Measurements from ENCODE around the gene HORMAD2.
A peak's percentile ranks its signal among the peaks of the same experiment; 100 is the strongest.

Gene HORMAD2

GRCh38 chr22:30044369-30044768, 35.9 kb upstream of the HORMAD2 start:
- H3K4me3 ChIP-seq (ENCODE audit: low read depth in 1 of 2, low read length in 2 of 2) = no peak overlapping the region
- H3K4me1 ChIP-seq (ENCODE audit: control insufficient read depth in 1 of 2, insufficient read depth in 2 of 2, low read length in 2 of 2) = peaks cover 0 to 11% of the 10 kb centered on the region in 2 donors
- H3K27me3 ChIP-seq (ENCODE audit: low read depth, low read length) = no peaks in the 10 kb centered on the region
- no peaks in the 10 kb centered on the region for H3K36me3 ChIP-seq (ENCODE audit: control insufficient read depth in 1 of 2, insufficient read depth in 2 of 2, low read length in 2 of 2)
- H3K27ac ChIP-seq (ENCODE audit: low read length) = peak overlapping the region; percentile 62
- H3K9me3 ChIP-seq (ENCODE audit: control insufficient read depth in 1 of 2, low read length in 2 of 2) = no peaks in the 10 kb centered on the region

GRCh38 chr22:30044881-30045493, 35.3 kb upstream of the HORMAD2 start:
- H3K27ac ChIP-seq (ENCODE audit: low read length) = peak overlapping the region; percentile 62
- H3K27me3 ChIP-seq (ENCODE audit: low read depth, low read length) = no peaks in the 10 kb centered on the region

GRCh38 chr22:30045494-30045887, 34.8 kb upstream of the HORMAD2 start:
- no peaks in the 10 kb centered on the region for H3K27me3 ChIP-seq (ENCODE audit: low read depth, low read length)
- H3K4me3 ChIP-seq (ENCODE audit: low read depth in 1 of 2, low read length in 2 of 2) = no peak overlapping the region
- no peaks in the 10 kb centered on the region for H3K36me3 ChIP-seq (ENCODE audit: control insufficient read depth in 1 of 2, insufficient read depth in 2 of 2, low read length in 2 of 2)
- H3K4me1 ChIP-seq (ENCODE audit: control insufficient read depth in 1 of 2, insufficient read depth in 2 of 2, low read length in 2 of 2) = peaks cover 0 to 11% of the 10 kb centered on the region in 2 donors
- H3K9me3 ChIP-seq (ENCODE audit: control insufficient read depth in 1 of 2, low read length in 2 of 2) = no peaks in the 10 kb centered on the region
- H3K27ac ChIP-seq (ENCODE audit: low read length) = no peak overlapping the region

More at GRCh38 chr22:30044881-30045493, 35.3 kb upstream of the HORMAD2 start:
- Histone ChIP-seq H3K9me3 (ENCODE audit: control insufficient read depth in 1 of 2, low read length in 2 of 2) (no peaks in the 10 kb centered on the region), H3K4me3 (ENCODE audit: low read depth in 1 of 2, low read length in 2 of 2) (no peak overlapping the region), H3K4me1 (ENCODE audit: control insufficient read depth in 1 of 2, insufficient read depth in 2 of 2, low read length in 2 of 2) (peaks cover 0 to 11% of the 10 kb centered on the region in 2 donors), H3K36me3 (ENCODE audit: control insufficient read depth in 1 of 2, insufficient read depth in 2 of 2, low read length in 2 of 2) (no peaks in the 10 kb centered on the region)

- H3K4me1 ChIP-seq (ENCODE audit: control insufficient read depth in 1 of 2, insufficient read depth in 2 of 2, low read length in 2 of 2) = peaks cover 0 to 11% of the 10 kb centered on the region in 2 donors
- H3K27ac ChIP-seq (ENCODE audit: low read length) = no peak overlapping the region
- H3K9me3 ChIP-seq (ENCODE audit: control insufficient read depth in 1 of 2, low read length in 2 of 2) = no peaks in the 10 kb centered on the region
- no peaks in the 10 kb centered on the region for H3K27me3 ChIP-seq (ENCODE audit: low read depth, low read length)
- H3K4me3 ChIP-seq (ENCODE audit: low read depth in 1 of 2, low read length in 2 of 2) = no peak overlapping the region
- H3K36me3 ChIP-seq (ENCODE audit: control insufficient read depth in 1 of 2, insufficient read depth in 2 of 2, low read length in 2 of 2) = no peaks in the 10 kb centered on the region
Measured at GRCh38 chr22:30045901-30046715, 34.2 kb upstream of the HORMAD2 start.

GRCh38 chr22:30046716-30047363, 33.4 kb upstream of the HORMAD2 start:
- H3K4me3 ChIP-seq (ENCODE audit: low read depth in 1 of 2, low read length in 2 of 2) = no peak overlapping the region
- H3K27ac ChIP-seq (ENCODE audit: low read length) = no peak overlapping the region
- no peaks in the 10 kb centered on the region for H3K9me3 ChIP-seq (ENCODE audit: control insufficient read depth in 1 of 2, low read length in 2 of 2)
- H3K36me3 ChIP-seq (ENCODE audit: control insufficient read depth in 1 of 2, insufficient read depth in 2 of 2, low read length in 2 of 2) = no peaks in the 10 kb centered on the region
- no peaks in the 10 kb centered on the region for H3K27me3 ChIP-seq (ENCODE audit: low read depth, low read length)
- peaks cover 0 to 11% of the 10 kb centered on the region in 2 donors for H3K4me1 ChIP-seq (ENCODE audit: control insufficient read depth in 1 of 2, insufficient read depth in 2 of 2, low read length in 2 of 2)

GRCh38 chr22:30047364-30047738, 32.9 kb upstream of the HORMAD2 start:
- no peaks in the 10 kb centered on the region for H3K36me3 ChIP-seq (ENCODE audit: control insufficient read depth in 1 of 2, insufficient read depth in 2 of 2, low read length in 2 of 2)
- H3K4me3 ChIP-seq (ENCODE audit: low read depth in 1 of 2, low read length in 2 of 2) = no peak overlapping the region
- no peak overlapping the region for H3K27ac ChIP-seq (ENCODE audit: low read length)
- H3K9me3 ChIP-seq (ENCODE audit: control insufficient read depth in 1 of 2, low read length in 2 of 2) = no peaks in the 10 kb centered on the region
- peaks cover 0 to 11% of the 10 kb centered on the region in 2 donors for H3K4me1 ChIP-seq (ENCODE audit: control insufficient read depth in 1 of 2, insufficient read depth in 2 of 2, low read length in 2 of 2)
- no peaks in the 10 kb centered on the region for H3K27me3 ChIP-seq (ENCODE audit: low read depth, low read length)

- Histone ChIP-seq H3K27me3 (ENCODE audit: low read depth, low read length) (no peaks in the 10 kb centered on the region), H3K36me3 (ENCODE audit: control insufficient read depth in 1 of 2, insufficient read depth in 2 of 2, low read length in 2 of 2) (no peaks in the 10 kb centered on the region), H3K4me1 (ENCODE audit: control insufficient read depth in 1 of 2, insufficient read depth in 2 of 2, low read length in 2 of 2) (peaks cover 0 to 8% of the 10 kb centered on the region in 2 donors), H3K27ac (ENCODE audit: low read length) (no peak overlapping the region), H3K4me3 (ENCODE audit: low read depth in 1 of 2, low read length in 2 of 2) (no peak overlapping the region), H3K9me3 (ENCODE audit: control insufficient read depth in 1 of 2, low read length in 2 of 2) (no peaks in the 10 kb centered on the region)
Measured at GRCh38 chr22:30048681-30049080, 31.6 kb upstream of the HORMAD2 start.

- Histone ChIP-seq H3K4me1 (ENCODE audit: control insufficient read depth in 1 of 2, insufficient read depth in 2 of 2, low read length in 2 of 2) (no peaks in the 10 kb centered on the region), H3K4me3 (ENCODE audit: low read depth in 1 of 2, low read length in 2 of 2) (no peak overlapping the region), H3K27ac (ENCODE audit: low read length) (no peak overlapping the region), H3K27me3 (ENCODE audit: low read depth, low read length) (no peaks in the 10 kb centered on the region), H3K9me3 (ENCODE audit: control insufficient read depth in 1 of 2, low read length in 2 of 2) (peaks cover 0 to 7% of the 10 kb centered on the region in 2 donors), H3K36me3 (ENCODE audit: control insufficient read depth in 1 of 2, insufficient read depth in 2 of 2, low read length in 2 of 2) (no peaks in the 10 kb centered on the region)
Measured at GRCh38 chr22:30054067-30054763, 26.0 kb upstream of the HORMAD2 start.

- no peak overlapping the region for H3K27ac ChIP-seq (ENCODE audit: low read length)
- H3K4me1 ChIP-seq (ENCODE audit: control insufficient read depth in 1 of 2, insufficient read depth in 2 of 2, low read length in 2 of 2) = no peaks in the 10 kb centered on the region
- no peaks in the 10 kb centered on the region for H3K36me3 ChIP-seq (ENCODE audit: control insufficient read depth in 1 of 2, insufficient read depth in 2 of 2, low read length in 2 of 2)
- H3K27me3 ChIP-seq (ENCODE audit: low read depth, low read length) = no peaks in the 10 kb centered on the region
- H3K9me3 ChIP-seq (ENCODE audit: control insufficient read depth in 1 of 2, low read length in 2 of 2) = peaks cover 0 to 7% of the 10 kb centered on the region in 2 donors
- H3K4me3 ChIP-seq (ENCODE audit: low read depth in 1 of 2, low read length in 2 of 2) = no peak overlapping the region
Measured at GRCh38 chr22:30054764-30055069, 25.5 kb upstream of the HORMAD2 start.

GRCh38 chr22:30056015-30056414, 24.2 kb upstream of the HORMAD2 start:
- no peaks in the 10 kb centered on the region for H3K36me3 ChIP-seq (ENCODE audit: control insufficient read depth in 1 of 2, insufficient read depth in 2 of 2, low read length in 2 of 2)
- peaks cover 0 to 7% of the 10 kb centered on the region in 2 donors for H3K9me3 ChIP-seq (ENCODE audit: control insufficient read depth in 1 of 2, low read length in 2 of 2)
- no peaks in the 10 kb centered on the region for H3K27me3 ChIP-seq (ENCODE audit: low read depth, low read length)
- no peak overlapping the region for H3K4me3 ChIP-seq (ENCODE audit: low read depth in 1 of 2, low read length in 2 of 2)
- H3K4me1 ChIP-seq (ENCODE audit: control insufficient read depth in 1 of 2, insufficient read depth in 2 of 2, low read length in 2 of 2) = no peaks in the 10 kb centered on the region
- H3K27ac ChIP-seq (ENCODE audit: low read length) = no peak overlapping the region

GRCh38 chr22:30057375-30057774, 22.9 kb upstream of the HORMAD2 start:
- no peak overlapping the region for H3K4me3 ChIP-seq (ENCODE audit: low read depth in 1 of 2, low read length in 2 of 2)
- H3K27ac ChIP-seq (ENCODE audit: low read length) = no peak overlapping the region
- no peaks in the 10 kb centered on the region for H3K36me3 ChIP-seq (ENCODE audit: control insufficient read depth in 1 of 2, insufficient read depth in 2 of 2, low read length in 2 of 2)
- no peaks in the 10 kb centered on the region for H3K27me3 ChIP-seq (ENCODE audit: low read depth, low read length)
- no peaks in the 10 kb centered on the region for H3K4me1 ChIP-seq (ENCODE audit: control insufficient read depth in 1 of 2, insufficient read depth in 2 of 2, low read length in 2 of 2)
- peaks cover 0 to 7% of the 10 kb centered on the region in 2 donors for H3K9me3 ChIP-seq (ENCODE audit: control insufficient read depth in 1 of 2, low read length in 2 of 2)
